GM21529 (cell line): ENCODE data around the gene PGM2.

Experiments
- ATAC-seq: cut with Tn5 transposase; IDR thresholded peaks from one replicate; pipeline ENCODE4 v1.9.1; 2021; ENCODE audit not compliant: unreplicated experiment

Gene PGM2

GRCh38 chr4:37860266-37860665 is 33.8 kb downstream of the PGM2 start:
- ATAC-seq, result no peak

GRCh38 chr4:37862961-37863360 is 36.5 kb downstream of the PGM2 start:
- ATAC-seq, result no peak

GRCh38 chr4:37864786-37865185 is 38.3 kb downstream of the PGM2 start:
- ATAC-seq, result no peak

GRCh38 chr4:37865450-37865849 is 39.0 kb downstream of the PGM2 start:
- no peak for ATAC-seq

DNA sequence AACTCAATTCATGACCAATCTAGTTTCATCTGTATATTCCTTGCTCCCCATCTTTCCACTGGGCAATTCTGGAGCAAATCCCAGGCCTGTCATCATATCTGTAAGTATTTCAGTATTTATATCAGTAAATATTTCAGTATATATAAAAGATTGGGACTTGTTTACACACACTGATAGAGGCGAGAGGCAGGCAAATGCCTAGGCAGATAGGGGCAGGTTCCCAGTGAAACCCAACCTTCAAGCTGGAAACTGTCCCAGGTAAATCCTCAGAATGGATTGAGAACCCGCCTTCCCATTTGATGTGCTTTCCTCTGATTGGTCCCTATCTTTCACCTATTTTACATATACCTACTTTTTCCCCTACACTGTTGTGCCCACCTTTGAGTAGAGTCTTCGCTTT is 40.6 kb downstream of the PGM2 start:
- no peak for ATAC-seq

- no peak for ATAC-seq
Observed at GRCh38 chr4:37868238-37868637, 41.8 kb downstream of the PGM2 start.

DNA sequence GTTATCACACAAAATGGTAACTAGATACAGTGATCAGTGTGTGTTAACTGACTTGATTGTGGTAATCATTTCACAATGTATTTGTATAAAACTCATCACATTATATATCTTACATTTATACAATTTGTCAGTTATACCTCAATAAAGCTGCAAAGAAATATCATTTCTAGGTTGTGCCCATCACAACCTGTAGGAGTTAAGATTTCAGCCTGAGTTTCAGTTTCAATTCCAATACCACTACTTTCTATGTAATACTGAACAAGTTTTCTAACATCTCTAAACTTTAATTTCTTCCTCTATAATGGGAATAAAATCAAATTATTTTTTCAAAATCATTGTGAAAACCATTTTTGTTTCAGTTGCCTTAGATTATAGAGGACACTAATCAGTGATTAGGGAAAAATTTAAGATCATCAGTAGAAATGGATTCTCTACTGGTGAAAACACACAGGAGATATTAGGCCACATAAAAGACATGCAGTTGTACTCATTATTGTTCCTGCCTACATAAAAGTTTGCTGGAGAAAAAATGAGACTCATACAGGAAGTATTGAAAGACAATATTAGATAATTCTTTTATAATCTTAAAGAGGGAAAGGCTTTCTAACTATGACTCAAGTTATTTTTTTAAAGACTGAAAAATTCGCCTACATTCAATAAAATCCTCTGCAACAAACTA is 46.0 kb downstream of the PGM2 start:
- ATAC-seq, result peak; percentile 47

GRCh38 chr4:37873386-37873785 is 46.9 kb downstream of the PGM2 start:
- ATAC-seq, result no peak

GRCh38 chr4:37876156-37876555 is 49.7 kb downstream of the PGM2 start:
- ATAC-seq, result no peak

DNA sequence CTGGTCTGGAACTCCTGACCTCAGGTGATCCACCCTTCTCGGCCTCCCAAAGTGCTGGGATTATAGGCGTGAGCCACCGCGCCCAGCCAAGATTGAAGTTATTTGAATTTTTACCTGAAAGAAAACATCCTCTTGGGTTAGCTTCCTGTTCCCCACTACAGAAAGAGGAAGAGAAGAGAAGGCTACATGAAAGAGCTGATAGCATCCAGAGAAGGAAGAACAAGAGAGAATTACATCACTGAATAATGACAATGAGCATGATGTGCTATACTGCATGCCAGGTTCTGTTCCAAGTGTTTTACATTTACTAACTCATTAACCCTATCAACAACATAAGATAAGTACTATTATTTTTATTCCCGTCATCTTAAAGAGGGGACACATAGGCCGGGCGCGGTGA is 52.9 kb downstream of the PGM2 start:
- no peak for ATAC-seq

- ATAC-seq, result no peak
Observed at GRCh38 chr4:37881811-37882210, 55.3 kb downstream of the PGM2 start.

- ATAC-seq, result no peak
Observed at GRCh38 chr4:37882665-37883296, 56.3 kb downstream of the PGM2 start.

DNA sequence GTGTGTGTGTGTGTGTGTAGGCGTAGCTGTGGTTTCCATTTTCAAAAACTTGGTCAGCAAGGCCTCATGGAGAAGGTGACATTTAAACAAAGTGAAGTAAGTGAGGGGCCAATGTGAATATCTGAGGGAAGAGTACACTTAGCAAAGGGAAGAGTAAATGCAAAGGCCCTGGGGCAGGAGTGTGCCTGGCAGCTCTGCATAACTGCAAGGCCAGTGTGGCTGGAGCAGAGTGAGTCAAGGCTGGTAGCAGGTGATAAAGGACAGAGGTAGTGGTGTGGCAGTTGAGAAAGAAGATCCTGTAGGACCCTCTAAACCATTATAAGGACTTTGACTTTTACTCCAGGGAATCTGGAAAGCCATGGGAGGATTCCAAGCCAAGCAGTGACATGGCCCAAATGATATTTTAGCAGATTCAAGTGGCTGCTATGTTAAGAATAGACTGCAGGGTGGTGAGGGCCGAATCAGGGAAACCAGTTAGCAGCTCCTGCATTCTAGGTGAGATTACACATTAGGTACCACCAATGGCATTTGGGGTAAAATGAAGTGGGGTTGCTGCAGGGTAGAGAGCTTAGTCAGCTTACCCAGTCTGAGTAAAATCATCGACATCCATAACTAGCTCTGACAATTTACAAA is 58.5 kb downstream of the PGM2 start:
- ATAC-seq, result no peak

DNA sequence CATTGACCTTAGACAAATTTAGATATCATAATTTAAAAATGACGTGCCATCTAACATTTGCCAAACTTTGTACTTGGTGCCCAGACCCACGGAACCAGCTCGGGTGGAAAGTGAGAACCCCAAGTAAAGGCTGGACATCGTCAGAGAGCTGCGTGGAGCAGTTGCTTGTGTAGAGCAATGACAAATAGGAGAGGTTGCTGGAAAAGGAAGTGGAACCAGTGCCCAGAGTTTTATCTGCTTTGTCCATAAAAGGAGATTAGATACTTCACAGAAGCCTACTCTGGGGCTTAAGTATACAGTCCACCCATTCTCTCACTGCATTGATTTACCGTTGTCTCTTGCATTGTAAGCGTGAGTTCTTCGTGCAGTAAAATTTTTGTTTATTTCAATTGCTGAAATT is 59.0 kb downstream of the PGM2 start:
- no peak for ATAC-seq

- ATAC-seq, result peak; percentile 9
Observed at GRCh38 chr4:37889849-37890800, 63.6 kb downstream of the PGM2 start.

DNA sequence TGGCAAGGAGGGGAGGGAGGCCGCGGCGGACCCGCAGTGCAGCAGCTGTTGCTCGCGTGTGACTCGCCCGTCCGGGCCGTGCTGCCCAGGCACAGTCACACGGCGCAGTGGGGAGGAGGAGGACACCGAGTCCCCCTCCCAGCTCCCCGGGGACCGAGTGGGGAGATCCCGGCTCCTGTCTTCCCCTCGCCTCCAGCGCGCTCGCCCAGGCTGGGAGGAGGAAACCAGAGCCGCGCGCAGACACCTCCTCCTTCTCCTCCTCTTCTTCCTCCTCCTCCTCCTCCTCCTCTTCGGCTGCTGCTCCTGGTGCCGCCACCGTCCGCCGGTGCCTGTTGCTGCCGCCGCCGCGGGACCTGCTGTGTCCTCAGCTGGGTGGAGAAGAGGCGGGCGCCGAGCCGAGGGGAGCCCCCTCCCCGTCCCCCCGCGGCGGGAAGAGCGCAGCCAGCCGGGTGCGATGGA is 64.3 kb downstream of the PGM2 start, which contains the start of gene TBC1D1:
TSS of gene TBC1D1 (plus strand) at position 284 of the 459 bp plus-strand sequence. CDS start 11,012 bp downstream, outside the sequence.
- ATAC-seq, result peak; percentile 31

GRCh38 chr4:37891260-37892159 is 65.0 kb downstream of the PGM2 start:
- peak; percentile 54 for ATAC-seq

- ATAC-seq, result peak; percentile 52
Observed at GRCh38 chr4:37892641-37893040, 66.2 kb downstream of the PGM2 start.

GRCh38 chr4:37893164-37893563 is 66.7 kb downstream of the PGM2 start:
- ATAC-seq, result no peak

GRCh38 chr4:37895271-37895670 is 68.8 kb downstream of the PGM2 start:
- ATAC-seq, result no peak
